HG03469 (cell line): Measurements from ENCODE around the gene HPCA.

ENCODE experiments used
- ATAC-seq: cut with Tn5 transposase; IDR thresholded peaks from one replicate; pipeline ENCODE4 v1.9.1; 2021; ENCODE audit warnings: mild to moderate bottlenecking, moderate library complexity, moderate number of reproducible peaks; ENCODE audit not compliant: unreplicated experiment

HPCA gene

GRCh38 chr1:32886004-32886827 is at the start of gene HPCA:
TSS of gene HPCA (plus strand) at chr1:32886491. CDS start at chr1:32888899, 2,408 bp downstream.
- ATAC-seq: no peak

GRCh38 chr1:32848354-32849063 is 37.8 kb upstream of the HPCA start:
- no peak for ATAC-seq

GRCh38 chr1:32855861-32856617 is 30.3 kb upstream of the HPCA start:
- ATAC-seq: no peak

GRCh38 chr1:32858136-32858535 is 28.2 kb upstream of the HPCA start:
- ATAC-seq: no peak

- no peak for ATAC-seq
Observed at GRCh38 chr1:32858791-32859190, 27.5 kb upstream of the HPCA start.

- ATAC-seq: no peak
Observed at GRCh38 chr1:32859915-32860314, 26.4 kb upstream of the HPCA start.

GRCh38 chr1:32860566-32860965 is 25.7 kb upstream of the HPCA start:
- ATAC-seq: no peak

- ATAC-seq: no peak
Observed at GRCh38 chr1:32861904-32862695, 24.2 kb upstream of the HPCA start.

GRCh38 chr1:32863218-32863880 is 22.9 kb upstream of the HPCA start:
- ATAC-seq: no peak

- ATAC-seq: no peak
Observed at GRCh38 chr1:32863881-32864245, 22.4 kb upstream of the HPCA start.

GRCh38 chr1:32864375-32865019 is 21.8 kb upstream of the HPCA start:
- no peak for ATAC-seq

- no peak for ATAC-seq
Observed at GRCh38 chr1:32865639-32866405, 20.5 kb upstream of the HPCA start.

- no peak for ATAC-seq
Observed at GRCh38 chr1:32867151-32867550, 19.1 kb upstream of the HPCA start.

GRCh38 chr1:32867671-32868070 is 18.6 kb upstream of the HPCA start:
- no peak for ATAC-seq

- no peak for ATAC-seq
Observed at GRCh38 chr1:32868085-32868484, 18.2 kb upstream of the HPCA start.

GRCh38 chr1:32868806-32869455 is 17.4 kb upstream of the HPCA start:
- no peak for ATAC-seq

- no peak for ATAC-seq
Observed at GRCh38 chr1:32869923-32870614, 16.2 kb upstream of the HPCA start.
